Measurements from ENCODE around the gene ELOF1.
"Not testable (repeated sequence)": the region's sequence is repeated elsewhere in the genome, so short reads cannot be mapped to it uniquely, and the experiment has no call there.

ELOF1 gene

GRCh38 chr19:11570039-11570462, 11.0 kb upstream of the ELOF1 start:
- DNase-seq (ENCODE audit: low read depth in 2 of 3, low spot score in 1 of 3): no peak

GRCh38 chr19:11566164-11566563, 7.1 kb upstream of the ELOF1 start:
- no peak for DNase-seq (ENCODE audit: low read depth in 2 of 3, low spot score in 1 of 3)

- not testable (repeated sequence) for DNase-seq (ENCODE audit: low read depth in 2 of 3, low spot score in 1 of 3)
Measured at GRCh38 chr19:11565649-11565980, 6.6 kb upstream of the ELOF1 start.

GRCh38 chr19:11564082-11564807, 5.2 kb upstream of the ELOF1 start:
- DNase-seq (ENCODE audit: low read depth in 2 of 3, low spot score in 1 of 3): not testable (repeated sequence)

GRCh38 chr19:11563532-11563931, 4.5 kb upstream of the ELOF1 start:
- no peak for DNase-seq (ENCODE audit: low read depth in 2 of 3, low spot score in 1 of 3)

- peak in 2 of 3 donors; percentile 40 to 70 for DNase-seq (ENCODE audit: low read depth in 2 of 3, low spot score in 1 of 3)
Measured at GRCh38 chr19:11560404-11561051, 1.5 kb upstream of the ELOF1 start.

- DNase-seq (ENCODE audit: low read depth in 2 of 3, low spot score in 1 of 3): no peak
Measured at GRCh38 chr19:11556634-11557420, 2.2 kb downstream of the ELOF1 start.

- no peak for DNase-seq (ENCODE audit: low read depth in 2 of 3, low spot score in 1 of 3)
Measured at GRCh38 chr19:11555246-11555645, 3.8 kb downstream of the ELOF1 start.

- no peak for DNase-seq (ENCODE audit: low read depth in 2 of 3, low spot score in 1 of 3)
Measured at GRCh38 chr19:11554160-11554559, 4.9 kb downstream of the ELOF1 start.

GRCh38 chr19:11552666-11553372, 6.2 kb downstream of the ELOF1 start:
- DNase-seq (ENCODE audit: low read depth in 2 of 3, low spot score in 1 of 3): no peak

- no peak for DNase-seq (ENCODE audit: low read depth in 2 of 3, low spot score in 1 of 3)
Measured at GRCh38 chr19:11551603-11552235, 7.3 kb downstream of the ELOF1 start.

- no peak for DNase-seq (ENCODE audit: low read depth in 2 of 3, low spot score in 1 of 3)
Measured at GRCh38 chr19:11550265-11550664, 8.8 kb downstream of the ELOF1 start.

GRCh38 chr19:11549386-11549953, 9.6 kb downstream of the ELOF1 start:
- no peak for DNase-seq (ENCODE audit: low read depth in 2 of 3, low spot score in 1 of 3)

GRCh38 chr19:11547929-11548700, 10.9 kb downstream of the ELOF1 start:
- no peak for DNase-seq (ENCODE audit: low read depth in 2 of 3, low spot score in 1 of 3)

- DNase-seq (ENCODE audit: low read depth in 2 of 3, low spot score in 1 of 3): no peak
Measured at GRCh38 chr19:11541238-11541637, 17.8 kb downstream of the ELOF1 start.

- DNase-seq (ENCODE audit: low read depth in 2 of 3, low spot score in 1 of 3): no peak
Measured at GRCh38 chr19:11540645-11541044, 18.4 kb downstream of the ELOF1 start.

- DNase-seq (ENCODE audit: low read depth in 2 of 3, low spot score in 1 of 3): no peak
Measured at GRCh38 chr19:11539495-11540365, 19.3 kb downstream of the ELOF1 start.

- no peak for DNase-seq (ENCODE audit: low read depth in 2 of 3, low spot score in 1 of 3)
Measured at GRCh38 chr19:11538232-11539036, 20.6 kb downstream of the ELOF1 start, which contains the start of gene CNN1. Gene CNN1, plus strand, starts transcription at chr19:11538851. Its CDS starts 77 bp downstream, at chr19:11538928.

Measured in stimulated activated CD4-positive, alpha-beta T cell treated with anti-CD3 and anti-CD28 coated beads, Interleukin-12 subunit alpha, Interleukin-12 subunit beta, amount 100 ng/mL, for 48 hours (primary cell).